HepG2 (cell line): ENCODE measurements around the gene BAIAP2L2. TPM values are rescaled to one million over a fixed set of nuclear protein-coding genes. Genes with fewer than 3 reads are reported as not detected.

Experiments
- AGO2 ChIP-seq: fragments of 200-400 bp; formaldehyde crosslinking; optimal IDR thresholded peaks from 2 replicates; pipeline ENCODE3; 2017; ENCODE audit warnings: mild to moderate bottlenecking, low read depth, low read length, moderate library complexity
- CERS6 ChIP-seq: sonication (generic); formaldehyde crosslinking; IDR thresholded peaks from 2 replicates; pipeline ENCODE4 v1.5.0; 2020; ENCODE audit warnings: missing genetic modification reagents
- DMAP1 ChIP-seq: IDR thresholded peaks from 2 replicates; pipeline ENCODE4 v1.6.1; 2016
- FOXO1 ChIP-seq: sonication (generic); formaldehyde crosslinking; IDR thresholded peaks from 2 replicates; pipeline ENCODE4 v1.4.0; 2020; ENCODE audit warnings: missing genetic modification reagents
- HNF4G ChIP-seq, 2 experiments: sonication (generic) in 1 of 2; formaldehyde crosslinking in 1 of 2; IDR thresholded peaks; 2 replicates each; pipeline versions ENCODE4 v1.4.0 to v1.6.1; 2011 to 2020; ENCODE audit warnings: borderline replicate concordance in 2 of 2, low read depth in 2 of 2, mild to moderate bottlenecking in 2 of 2, low read length in 1 of 2, missing genetic modification reagents in 1 of 2, moderate library complexity in 1 of 2
- MXI1 ChIP-seq: IDR thresholded peaks from 3 replicates; pipeline ENCODE4 v1.6.1; 2012; ENCODE audit warnings: low read depth, low read length, inconsistent platforms, borderline replicate concordance
- NFE2 ChIP-seq: sonication (generic); formaldehyde crosslinking; IDR thresholded peaks from 2 replicates; pipeline ENCODE4 v1.4.0; 2020; ENCODE audit warnings: missing genetic modification reagents
- RERE ChIP-seq: IDR thresholded peaks from 2 replicates; pipeline ENCODE4 v1.6.1; 2016; ENCODE audit warnings: low read depth, missing genetic modification reagents, missing compliant biosample characterization
- ZBTB21 ChIP-seq: sonication (generic); formaldehyde crosslinking; IDR thresholded peaks from 2 replicates; pipeline ENCODE4 v1.4.0; 2020; ENCODE audit warnings: missing genetic modification reagents
- ZNF24 ChIP-seq: fragments of 450-650 bp; IDR thresholded peaks from 2 replicates; pipeline ENCODE4 v1.6.1; 2017; ENCODE audit warnings: antibody characterized with exemption, mild to moderate bottlenecking
- ZNF282 ChIP-seq: fragments of 450-650 bp; IDR thresholded peaks from 2 replicates; pipeline ENCODE4 v1.6.1; 2018; ENCODE audit not compliant: partially characterized antibody
- ZNF317 ChIP-seq: sonication (generic); formaldehyde crosslinking; IDR thresholded peaks from 2 replicates; pipeline ENCODE4 v1.5.0; 2020; ENCODE audit warnings: mild to moderate bottlenecking, missing genetic modification reagents
- ZNF326 ChIP-seq: sonication (generic); formaldehyde crosslinking; IDR thresholded peaks from 2 replicates; pipeline ENCODE4 v1.4.0; 2020; ENCODE audit warnings: missing genetic modification reagents, borderline replicate concordance
- ZNF543 ChIP-seq: sonication (generic); formaldehyde crosslinking; IDR thresholded peaks from 2 replicates; pipeline ENCODE4 v1.4.0; 2020; ENCODE audit warnings: mild to moderate bottlenecking, missing genetic modification reagents
- ZNF639 ChIP-seq: conservative IDR thresholded peaks from 2 replicates; pipeline ENCODE4 v1.6.1; 2018; ENCODE audit warnings: missing genetic modification reagents
- ZNF7 ChIP-seq: IDR thresholded peaks from 2 replicates; pipeline ENCODE4 v1.6.1; 2016; ENCODE audit warnings: missing biosample characterization, missing genetic modification reagents
- ZNF770 ChIP-seq: sonication (generic); formaldehyde crosslinking; IDR thresholded peaks from 2 replicates; pipeline ENCODE4 v1.5.0; 2020; ENCODE audit warnings: mild to moderate bottlenecking, missing genetic modification reagents
- ZNF83 ChIP-seq: sonication (generic); formaldehyde crosslinking; IDR thresholded peaks from 2 replicates; pipeline ENCODE4 v1.4.0; 2020; ENCODE audit warnings: missing genetic modification reagents, mild to moderate bottlenecking, borderline replicate concordance
- ZSCAN29 ChIP-seq: sonication (generic); formaldehyde crosslinking; conservative IDR thresholded peaks from 2 replicates; pipeline ENCODE4 v1.4.0; 2020; ENCODE audit warnings: mild to moderate bottlenecking, missing genetic modification reagents
- ZSCAN31 ChIP-seq: sonication (generic); formaldehyde crosslinking; IDR thresholded peaks from 2 replicates; pipeline ENCODE4 v1.5.0; 2020; ENCODE audit warnings: low read depth, mild to moderate bottlenecking, missing genetic modification reagents
- polyA plus RNA-seq, 8 experiments: library from polyadenylated mRNA; depleted of rRNA in 3 of 8; stranded (reverse) in 7 of 8; unstranded in 1 of 8; fragments of >200 nt; fragmentation: Illumina TruSeq in 4 of 8; extraction: Trizol in 4 of 8; gene quantifications; 2 replicates each; pipeline versions ENCODE4 v1.2.1 to v1.2.3, GENCODE V29; 2011 to 2016; ENCODE audit warnings: low read depth in 4 of 8, missing spikeins in 1 of 8, mixed read lengths in 1 of 8; ENCODE audit not compliant: insufficient read depth in 1 of 8
- total RNA-seq, 5 experiments: library from RNA; depleted of rRNA; stranded (reverse); fragments of >200 nt; fragmentation: Illumina TruSeq; extraction: Trizol; gene quantifications; 2 replicates each; pipeline ENCODE4 v1.2.3, GENCODE V29; 2016; ENCODE audit warnings: low read depth in 1 of 5

BAIAP2L2 gene
- total and polyA plus RNA-seq, 2 of the 13 experiments (the other 11 are each of a cell fraction or from before 2014, with no cell fraction given) = 4.4 to 7.5 TPM

GRCh38 chr22:38107692-38108515 lies 2.6 kb downstream of the BAIAP2L2 start (continued):
- TF ChIP-seq ZNF639 (no peak), ZSCAN29 (CRISPR knock-in tag) (no peak), ZNF326 (CRISPR knock-in tag) (no peak), ZSCAN31 (CRISPR knock-in tag) (0 out of 2 replicates have a peak, but pooled peaks have one; percentile 49), HNF4G (IDR thresholded peaks at IDR 0.05; ENCODE audit: borderline replicate concordance, low read depth, low read length) (peak; percentile 87), HNF4G (CRISPR knock-in tag; IDR thresholded peaks at IDR 0.05; ENCODE audit: borderline replicate concordance, low read depth) (peak; percentile 83; the same call in 1 of the 2 replicates), DMAP1 (CRISPR knock-in tag) (peak; percentile 77), ZNF7 (CRISPR knock-in tag) (no peak), NFE2 (CRISPR knock-in tag) (no peak), ZNF770 (CRISPR knock-in tag) (peak; percentile 68; the same call in 1 of the 2 replicates), RERE (CRISPR knock-in tag) (0 out of 2 replicates have a peak, but pooled peaks have one; percentile 22), ZNF317 (CRISPR knock-in tag) (no peak), ZNF24 (no peak), ZNF543 (CRISPR knock-in tag) (no peak), MXI1 (peak; percentile 92; the same call in 2 of the 3 replicates), AGO2 (peak; percentile 31), ZNF83 (CRISPR knock-in tag) (no peak), CERS6 (CRISPR knock-in tag) (no peak), ZBTB21 (CRISPR knock-in tag) (0 out of 2 replicates have a peak, but pooled peaks have one; percentile 10), ZNF282 (no peak), FOXO1 (CRISPR knock-in tag) (no peak)
